PC-3 (cell line): Measurements from ENCODE around the gene TYROBP. TPM values are rescaled to one million over a fixed set of nuclear protein-coding genes. Genes with fewer than 3 reads are reported as not detected.

Experiments
- ATAC-seq: fragments of 200-7000 bp; cut with Tn5 transposase; 2 replicates; pipeline ENCODE4 v1.9.1; 2020; ENCODE audit warnings: mild to moderate bottlenecking, moderate library complexity
- BruUV-seq: library from RNA; stranded (reverse); fragments of 400-500 nt; replicated peaks from 2 replicates; lab custom pipeline; 2021; lab: Mats Ljungman, UMichigan
- CTCF ChIA-PET: fragments of 300-600 bp; sonication (Branson Sonifier 250); formaldehyde crosslinking; loops from one replicate; lab custom pipeline; 2022; ENCODE audit warnings: antibody characterized with exemption; lab: Charles Lee
- POLR2A ChIA-PET: fragments of 300-600 bp; sonication (Branson Sonifier 250); formaldehyde crosslinking; loops from one replicate; lab custom pipeline; 2022; ENCODE audit warnings: antibody characterized with exemption; ENCODE audit not compliant: unreplicated experiment; lab: Charles Lee
- DNase-seq: peaks from one replicate; pipeline ENCODE4 v3.0.0-alpha.2; 2015
- H2AFZ ChIP-seq: fragments of 300-600 bp; sonication (generic); 2 replicates; pipeline ENCODE4 v1.6.0; 2016; ENCODE audit warnings: antibody characterized with exemption, low read length
- H3F3A ChIP-seq: fragments of 300-600 bp; sonication (generic); one replicate; pipeline ENCODE4 v1.6.0; 2017; ENCODE audit warnings: antibody characterized with exemption, low read length, control low read depth, mild to moderate bottlenecking; ENCODE audit not compliant: unreplicated experiment
- H3K27ac ChIP-seq: fragments of 300-600 bp; sonication (generic); 2 replicates; pipeline ENCODE4 v1.5.1; 2016; ENCODE audit warnings: mild to moderate bottlenecking, low read length
- H3K27me3 ChIP-seq: fragments of 300-600 bp; sonication (generic); 2 replicates; pipeline ENCODE4 v1.6.1; 2016; ENCODE audit warnings: low read length, mixed read lengths
- H3K36me3 ChIP-seq: fragments of 300-600 bp; sonication (generic); 2 replicates; pipeline ENCODE4 v1.6.1; 2016; ENCODE audit warnings: low read depth, mixed run types, low read length, mixed read lengths
- H3K4me1 ChIP-seq: fragments of 300-600 bp; sonication (generic); 2 replicates; pipeline ENCODE4 v1.5.1; 2016; ENCODE audit warnings: low read length; ENCODE audit not compliant: insufficient read depth
- H3K4me2 ChIP-seq: fragments of 300-600 bp; sonication (generic); 2 replicates; pipeline ENCODE4 v1.6.0; 2016; ENCODE audit warnings: low read length
- H3K4me3 ChIP-seq: fragments of 300-600 bp; sonication (generic); 2 replicates; pipeline ENCODE4 v1.5.1; 2016; ENCODE audit warnings: mild to moderate bottlenecking, low read length, mixed read lengths
- H3K79me2 ChIP-seq: fragments of 300-600 bp; sonication (generic); 2 replicates; pipeline ENCODE4 v1.6.1; 2017; ENCODE audit warnings: low read length, mixed read lengths
- H3K9ac ChIP-seq: fragments of 300-600 bp; sonication (generic); 2 replicates; pipeline ENCODE4 v1.6.0; 2016; ENCODE audit warnings: mild to moderate bottlenecking, low read length
- H3K9me2 ChIP-seq: fragments of 300-600 bp; sonication (generic); replicated peaks from 2 replicates; pipeline ENCODE4 v1.6.1; 2016; ENCODE audit warnings: mixed run types, low read length, mixed read lengths
- H3K9me3 ChIP-seq: fragments of 300-600 bp; sonication (generic); 2 replicates; pipeline ENCODE4 v1.6.1; 2016; ENCODE audit warnings: low read length, mixed read lengths
- H4K20me1 ChIP-seq: fragments of 300-600 bp; sonication (generic); 2 replicates; pipeline ENCODE4 v1.6.1; 2016; ENCODE audit warnings: low read length, mixed read lengths
- CTCF ChIP-seq: fragments of 300-600 bp; sonication (generic); conservative IDR thresholded peaks from 2 replicates; pipeline ENCODE4 v1.5.1; 2017; ENCODE audit warnings: antibody characterized with exemption, low read depth, mild to moderate bottlenecking, low read length
- EZH2 ChIP-seq: fragments of 300-600 bp; sonication (generic); IDR thresholded peaks from one replicate; pipeline ENCODE4 v1.6.1; 2017; ENCODE audit warnings: antibody characterized with exemption, mild to moderate bottlenecking, low read length; ENCODE audit not compliant: unreplicated experiment
- EZH2phosphoT487 ChIP-seq: fragments of 300-600 bp; sonication (generic); IDR thresholded peaks from 2 replicates; pipeline ENCODE4 v1.6.1; 2018; ENCODE audit warnings: mild to moderate bottlenecking, antibody characterized with exemption, low read length, borderline replicate concordance
- intact Hi-C: fragments of 100-400 bp; cut with micrococcal nuclease; formaldehyde crosslinking; loops from 2 replicates; pipeline ENCODE4 v1.9.0; 2023
- total RNA-seq: library from RNA; depleted of rRNA; stranded (reverse); fragments of >200 nt; gene quantifications from 2 replicates; pipeline ENCODE4 v1.2.3, GENCODE V29; 2014

TYROBP gene
- total RNA-seq, 1 experiment from 2014 or later = not detected

- CTCF ChIA-PET = no interaction called here
- H3K4me3 ChIP-seq = peak overlapping the region; percentile 74
- H4K20me1 ChIP-seq = no peaks in the 10 kb centered on the region
- H3K27ac ChIP-seq = no peak overlapping the region
- H3K9ac ChIP-seq = peak overlapping the region; percentile 69
- POLR2A ChIA-PET = no interaction called here
- H3K9me2 ChIP-seq = no peaks in the 10 kb centered on the region
- H3K4me2 ChIP-seq = peak overlapping the region; percentile 88
- TSS peak; percentile 66 for BruUV-seq
- H3K9me3 ChIP-seq = no peaks in the 10 kb centered on the region
- H2AFZ ChIP-seq = 0 out of 2 replicates have a peak overlapping the region, but pooled peaks have one; percentile 50
- peaks cover 7% of the 10 kb centered on the region; the same call in 1 of the 2 replicates for H3K79me2 ChIP-seq
- no peak for DNase-seq
- H3K36me3 ChIP-seq = no peaks in the 10 kb centered on the region
- TF ChIP-seq CTCF (no peak), EZH2phosphoT487 (no peak), EZH2 (no peak)
- intact Hi-C loops = loop anchor here (10.0 kb wide), 2 partner anchors 118 to 222 kb away; partner anchors contain the start of genes KMT2B, THAP8 and WDR62
- H3K27me3 ChIP-seq = no peaks in the 10 kb centered on the region
- H3F3A ChIP-seq = no peaks in the 10 kb centered on the region
- peaks cover 13% of the 10 kb centered on the region for H3K4me1 ChIP-seq
- no peak for ATAC-seq
Observed at GRCh38 chr19:35936738-35937268, 28.7 kb upstream of the TYROBP start.

- TF ChIP-seq CTCF = no peak
- TF ChIP-seq EZH2 = no peak
- no peak for TF ChIP-seq EZH2phosphoT487
- ATAC-seq (peak; percentile 52), DNase-seq (peak; percentile 66)
- ChIA-PET CTCF (no interaction called here), POLR2A (no interaction called here)
- BruUV-seq = no TSS peak
- Histone ChIP-seq H3K9me3 (no peaks in the 10 kb centered on the region), H3K9ac (peak within 1 kb of the TSS; percentile 69), H3F3A (no peaks in the 10 kb centered on the region), H4K20me1 (no peaks in the 10 kb centered on the region), H3K4me2 (peak within 1 kb of the TSS; percentile 97), H2AFZ (peak within 1 kb of the TSS; percentile 95), H3K27me3 (no peaks in the 10 kb centered on the region), H3K27ac (no peak within 1 kb of the TSS), H3K4me1 (peaks cover 14% of the 10 kb centered on the region), H3K36me3 (no peaks in the 10 kb centered on the region; the same call in 1 of the 2 replicates), H3K79me2 (peaks cover 7% of the 10 kb centered on the region; the same call in 1 of the 2 replicates), H3K9me2 (no peaks in the 10 kb centered on the region), H3K4me3 (peak within 1 kb of the TSS; percentile 82)
- intact Hi-C loops = loop anchor here (10.0 kb wide), 2 partner anchors 119 to 221 kb away; partner anchors contain the start of genes KMT2B, THAP8 and WDR62
Observed at GRCh38 chr19:35935911-35936737, 28.0 kb upstream of the TYROBP start, which contains the start of gene LRFN3. Gene LRFN3, plus strand, starts transcription at chr19:35936374. Its CDS starts 3,052 bp downstream, at chr19:35939426.
